ENCODE measurements around the gene STOML1.

STOML1 gene

GRCh38 chr15:73952171-73952912, 39.8 kb downstream of the STOML1 start:
- no peaks in the 10 kb centered on the region for H3K36me3 ChIP-seq (ENCODE audit: control insufficient read depth, insufficient read depth, low read length)
- H3K4me3 ChIP-seq (ENCODE audit: low read length), result no peak overlapping the region
- H3K4me1 ChIP-seq (ENCODE audit: control insufficient read depth, insufficient read depth, low read length), result peaks cover 12% of the 10 kb centered on the region
- peak overlapping the region; percentile 96 for H3K27ac ChIP-seq (ENCODE audit: low read depth, low read length)
- H3K27me3 ChIP-seq (ENCODE audit: control insufficient read depth, insufficient read depth, low read length), result peaks cover 2% of the 10 kb centered on the region
- no peak overlapping the region for H3K9ac ChIP-seq (ENCODE audit: low read length)

- Histone ChIP-seq H3K9ac (ENCODE audit: low read length) (peak overlapping the region; percentile 51), H3K4me3 (ENCODE audit: low read length) (no peak overlapping the region), H3K36me3 (ENCODE audit: control insufficient read depth, insufficient read depth, low read length) (no peaks in the 10 kb centered on the region), H3K27ac (ENCODE audit: low read depth, low read length) (peak overlapping the region; percentile 96), H3K4me1 (ENCODE audit: control insufficient read depth, insufficient read depth, low read length) (peaks cover 12% of the 10 kb centered on the region), H3K27me3 (ENCODE audit: control insufficient read depth, insufficient read depth, low read length) (no peaks in the 10 kb centered on the region)
These were observed 40.5 kb downstream of the STOML1 start for GRCh38 chr15:73951601-73952000.

- no peak overlapping the region for H3K9ac ChIP-seq (ENCODE audit: low read length)
- no peaks in the 10 kb centered on the region for H3K27me3 ChIP-seq (ENCODE audit: control insufficient read depth, insufficient read depth, low read length)
- H3K4me3 ChIP-seq (ENCODE audit: low read length), result no peak overlapping the region
- peaks cover 12% of the 10 kb centered on the region for H3K4me1 ChIP-seq (ENCODE audit: control insufficient read depth, insufficient read depth, low read length)
- H3K27ac ChIP-seq (ENCODE audit: low read depth, low read length), result peak overlapping the region; percentile 96
- no peaks in the 10 kb centered on the region for H3K36me3 ChIP-seq (ENCODE audit: control insufficient read depth, insufficient read depth, low read length)
These were observed 41.1 kb downstream of the STOML1 start for GRCh38 chr15:73950831-73951561.

- Histone ChIP-seq H3K36me3 (ENCODE audit: control insufficient read depth, insufficient read depth, low read length) (no peaks in the 10 kb centered on the region), H3K27me3 (ENCODE audit: control insufficient read depth, insufficient read depth, low read length) (no peaks in the 10 kb centered on the region), H3K4me3 (ENCODE audit: low read length) (no peak overlapping the region), H3K4me1 (ENCODE audit: control insufficient read depth, insufficient read depth, low read length) (peaks cover 12% of the 10 kb centered on the region), H3K27ac (ENCODE audit: low read depth, low read length) (peak overlapping the region; percentile 71), H3K9ac (ENCODE audit: low read length) (no peak overlapping the region)
These were observed 41.6 kb downstream of the STOML1 start for GRCh38 chr15:73950479-73950830.

GRCh38 chr15:73949496-73949895, 42.6 kb downstream of the STOML1 start:
- H3K27ac ChIP-seq (ENCODE audit: low read depth, low read length), result no peak overlapping the region
- H3K36me3 ChIP-seq (ENCODE audit: control insufficient read depth, insufficient read depth, low read length), result no peaks in the 10 kb centered on the region
- H3K4me3 ChIP-seq (ENCODE audit: low read length), result no peak overlapping the region
- no peaks in the 10 kb centered on the region for H3K27me3 ChIP-seq (ENCODE audit: control insufficient read depth, insufficient read depth, low read length)
- H3K9ac ChIP-seq (ENCODE audit: low read length), result no peak overlapping the region
- peaks cover 12% of the 10 kb centered on the region for H3K4me1 ChIP-seq (ENCODE audit: control insufficient read depth, insufficient read depth, low read length)

GRCh38 chr15:73948982-73949381, 43.1 kb downstream of the STOML1 start:
- H3K9ac ChIP-seq (ENCODE audit: low read length), result no peak overlapping the region
- H3K4me3 ChIP-seq (ENCODE audit: low read length), result no peak overlapping the region
- no peaks in the 10 kb centered on the region for H3K36me3 ChIP-seq (ENCODE audit: control insufficient read depth, insufficient read depth, low read length)
- peaks cover 12% of the 10 kb centered on the region for H3K4me1 ChIP-seq (ENCODE audit: control insufficient read depth, insufficient read depth, low read length)
- no peaks in the 10 kb centered on the region for H3K27me3 ChIP-seq (ENCODE audit: control insufficient read depth, insufficient read depth, low read length)
- no peak overlapping the region for H3K27ac ChIP-seq (ENCODE audit: low read depth, low read length)

GRCh38 chr15:73948396-73948795, 43.7 kb downstream of the STOML1 start:
- Histone ChIP-seq H3K36me3 (ENCODE audit: control insufficient read depth, insufficient read depth, low read length) (no peaks in the 10 kb centered on the region), H3K27me3 (ENCODE audit: control insufficient read depth, insufficient read depth, low read length) (no peaks in the 10 kb centered on the region), H3K4me1 (ENCODE audit: control insufficient read depth, insufficient read depth, low read length) (peaks cover 12% of the 10 kb centered on the region), H3K4me3 (ENCODE audit: low read length) (no peak overlapping the region), H3K9ac (ENCODE audit: low read length) (no peak overlapping the region), H3K27ac (ENCODE audit: low read depth, low read length) (no peak overlapping the region)

- H3K27ac ChIP-seq (ENCODE audit: low read depth, low read length), result no peak overlapping the region
- H3K4me3 ChIP-seq (ENCODE audit: low read length), result no peak overlapping the region
- H3K9ac ChIP-seq (ENCODE audit: low read length), result no peak overlapping the region
- no peaks in the 10 kb centered on the region for H3K27me3 ChIP-seq (ENCODE audit: control insufficient read depth, insufficient read depth, low read length)
- H3K4me1 ChIP-seq (ENCODE audit: control insufficient read depth, insufficient read depth, low read length), result peaks cover 12% of the 10 kb centered on the region
- H3K36me3 ChIP-seq (ENCODE audit: control insufficient read depth, insufficient read depth, low read length), result no peaks in the 10 kb centered on the region
These were observed 44.4 kb downstream of the STOML1 start for GRCh38 chr15:73947651-73948050.

GRCh38 chr15:73946795-73947370, 45.2 kb downstream of the STOML1 start:
- no peak overlapping the region for H3K27ac ChIP-seq (ENCODE audit: low read depth, low read length)
- peaks cover 11% of the 10 kb centered on the region for H3K4me1 ChIP-seq (ENCODE audit: control insufficient read depth, insufficient read depth, low read length)
- H3K4me3 ChIP-seq (ENCODE audit: low read length), result no peak overlapping the region
- H3K27me3 ChIP-seq (ENCODE audit: control insufficient read depth, insufficient read depth, low read length), result no peaks in the 10 kb centered on the region
- H3K9ac ChIP-seq (ENCODE audit: low read length), result no peak overlapping the region
- no peaks in the 10 kb centered on the region for H3K36me3 ChIP-seq (ENCODE audit: control insufficient read depth, insufficient read depth, low read length)

GRCh38 chr15:73946046-73946721, 45.9 kb downstream of the STOML1 start:
- no peak overlapping the region for H3K4me3 ChIP-seq (ENCODE audit: low read length)
- peaks cover 5% of the 10 kb centered on the region for H3K4me1 ChIP-seq (ENCODE audit: control insufficient read depth, insufficient read depth, low read length)
- no peak overlapping the region for H3K9ac ChIP-seq (ENCODE audit: low read length)
- no peak overlapping the region for H3K27ac ChIP-seq (ENCODE audit: low read depth, low read length)
- no peaks in the 10 kb centered on the region for H3K27me3 ChIP-seq (ENCODE audit: control insufficient read depth, insufficient read depth, low read length)
- no peaks in the 10 kb centered on the region for H3K36me3 ChIP-seq (ENCODE audit: control insufficient read depth, insufficient read depth, low read length)

- no peak overlapping the region for H3K4me3 ChIP-seq (ENCODE audit: low read length)
- H3K27ac ChIP-seq (ENCODE audit: low read depth, low read length), result no peak overlapping the region
- H3K4me1 ChIP-seq (ENCODE audit: control insufficient read depth, insufficient read depth, low read length), result peaks cover 3% of the 10 kb centered on the region
- H3K27me3 ChIP-seq (ENCODE audit: control insufficient read depth, insufficient read depth, low read length), result no peaks in the 10 kb centered on the region
- no peak overlapping the region for H3K9ac ChIP-seq (ENCODE audit: low read length)
- no peaks in the 10 kb centered on the region for H3K36me3 ChIP-seq (ENCODE audit: control insufficient read depth, insufficient read depth, low read length)
These were observed 47.0 kb downstream of the STOML1 start for GRCh38 chr15:73945130-73945508.

Measured in rectal smooth muscle tissue (tissue), 1 donor.